T-helper 9 cell (primary cell): ENCODE measurements around the gene MYBPC2.

Source experiments
- DNase-seq: peaks from one replicate; pipeline ENCODE4 v3.0.0-alpha.2; 2020

MYBPC2 gene

GRCh38 chr19:50501568-50502475 lies 69.1 kb downstream of the MYBPC2 start:
- no peak for DNase-seq

GRCh38 chr19:50505856-50506611 lies 73.3 kb downstream of the MYBPC2 start:
- DNase-seq, result no peak

DNA sequence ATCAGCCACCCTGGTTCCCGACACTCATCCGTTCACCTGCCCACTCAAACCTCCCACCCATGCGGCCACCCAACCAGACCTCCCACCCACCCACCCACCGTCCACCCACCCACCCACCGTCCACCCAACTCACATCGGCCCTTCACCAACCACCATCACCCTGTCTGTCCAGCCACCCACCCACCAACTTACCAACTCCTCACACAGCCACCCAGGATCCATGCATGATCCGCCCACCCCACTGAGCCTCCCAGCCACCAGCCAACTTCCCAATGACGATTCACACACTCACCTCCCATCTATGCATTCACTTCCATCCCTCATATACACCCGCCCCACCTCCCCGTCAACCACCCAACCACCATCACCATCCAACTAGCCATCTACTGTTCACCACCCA lies 74.0 kb downstream of the MYBPC2 start:
- DNase-seq, result no peak

- no peak for DNase-seq
Measured at GRCh38 chr19:50507376-50507775, 74.7 kb downstream of the MYBPC2 start.

GRCh38 chr19:50508843-50509190 lies 76.1 kb downstream of the MYBPC2 start:
- DNase-seq, result no peak

GRCh38 chr19:50509366-50509765 lies 76.7 kb downstream of the MYBPC2 start:
- DNase-seq, result no peak

DNA sequence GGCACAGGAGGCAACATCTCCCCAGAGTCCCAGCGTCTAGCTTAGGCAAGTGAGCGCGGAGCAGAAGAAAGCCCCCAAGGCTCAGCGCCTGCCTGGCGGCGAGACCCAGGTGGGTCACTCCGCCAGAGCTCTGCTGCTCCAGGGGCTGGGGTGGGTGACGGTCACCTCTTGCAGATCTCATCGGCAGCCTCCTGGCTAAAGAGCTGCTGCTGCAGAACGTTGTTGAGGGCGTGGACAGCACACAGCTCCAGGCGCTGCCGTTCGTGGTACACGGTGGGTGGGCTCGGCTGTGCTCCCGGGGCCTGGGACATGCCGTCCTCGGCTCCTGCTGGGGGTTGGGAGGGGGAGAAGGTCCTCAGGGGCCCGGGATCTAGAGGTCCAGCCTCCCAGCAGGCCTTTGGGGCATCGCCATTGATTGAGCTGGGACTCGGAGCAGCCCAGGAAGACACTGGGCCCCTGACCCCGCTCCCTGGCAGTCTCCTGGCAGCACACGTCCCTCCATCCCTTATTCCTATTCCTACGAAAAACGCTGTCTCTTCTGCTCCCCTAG lies 77.5 kb downstream of the MYBPC2 start:
- no peak for DNase-seq

GRCh38 chr19:50510700-50511068 lies 78.0 kb downstream of the MYBPC2 start:
- DNase-seq, result no peak

DNA sequence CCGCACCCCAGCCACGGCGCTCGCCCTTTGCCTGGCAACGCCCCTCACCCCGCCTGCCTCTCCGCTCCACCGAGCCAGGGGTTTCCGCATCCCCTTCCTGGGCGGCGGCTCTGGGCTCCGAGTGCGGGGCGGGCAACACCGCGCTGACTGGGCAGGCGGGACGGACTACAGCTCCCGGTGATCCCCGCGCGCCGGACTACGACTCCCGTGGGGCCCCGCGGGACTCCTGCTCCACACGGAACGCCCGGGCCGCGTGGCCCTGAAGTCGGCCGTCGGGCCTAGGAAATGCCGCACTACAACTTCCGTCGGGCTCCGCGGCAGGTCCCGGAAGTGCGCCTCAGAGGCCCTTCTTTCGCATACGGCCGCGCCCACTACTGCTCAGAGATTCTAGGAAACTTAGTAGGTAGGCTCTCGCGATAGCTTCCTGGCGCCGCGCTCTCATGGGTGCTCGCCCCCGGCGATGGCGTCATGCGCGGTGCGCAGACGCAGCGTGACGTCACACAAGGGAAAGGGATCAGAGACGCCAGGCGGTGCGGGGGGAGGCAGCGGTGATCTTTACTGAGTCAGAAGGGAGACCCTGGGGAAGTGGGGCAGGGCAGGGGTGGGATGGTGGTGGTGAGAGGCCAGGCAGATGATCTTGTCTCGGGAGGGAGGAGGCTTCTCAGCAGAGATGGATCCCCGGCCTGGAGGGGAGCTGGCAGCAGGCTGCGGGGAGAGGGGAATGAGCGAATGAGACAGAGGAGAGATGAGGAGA lies 78.6 kb downstream of the MYBPC2 start, which contains the start of gene JOSD2:
Gene JOSD2 (minus strand): TSS at position 123 of the 754 bp plus-strand sequence. CDS start 760 bp downstream, outside the sequence.
- peak; percentile 93 for DNase-seq

DNA sequence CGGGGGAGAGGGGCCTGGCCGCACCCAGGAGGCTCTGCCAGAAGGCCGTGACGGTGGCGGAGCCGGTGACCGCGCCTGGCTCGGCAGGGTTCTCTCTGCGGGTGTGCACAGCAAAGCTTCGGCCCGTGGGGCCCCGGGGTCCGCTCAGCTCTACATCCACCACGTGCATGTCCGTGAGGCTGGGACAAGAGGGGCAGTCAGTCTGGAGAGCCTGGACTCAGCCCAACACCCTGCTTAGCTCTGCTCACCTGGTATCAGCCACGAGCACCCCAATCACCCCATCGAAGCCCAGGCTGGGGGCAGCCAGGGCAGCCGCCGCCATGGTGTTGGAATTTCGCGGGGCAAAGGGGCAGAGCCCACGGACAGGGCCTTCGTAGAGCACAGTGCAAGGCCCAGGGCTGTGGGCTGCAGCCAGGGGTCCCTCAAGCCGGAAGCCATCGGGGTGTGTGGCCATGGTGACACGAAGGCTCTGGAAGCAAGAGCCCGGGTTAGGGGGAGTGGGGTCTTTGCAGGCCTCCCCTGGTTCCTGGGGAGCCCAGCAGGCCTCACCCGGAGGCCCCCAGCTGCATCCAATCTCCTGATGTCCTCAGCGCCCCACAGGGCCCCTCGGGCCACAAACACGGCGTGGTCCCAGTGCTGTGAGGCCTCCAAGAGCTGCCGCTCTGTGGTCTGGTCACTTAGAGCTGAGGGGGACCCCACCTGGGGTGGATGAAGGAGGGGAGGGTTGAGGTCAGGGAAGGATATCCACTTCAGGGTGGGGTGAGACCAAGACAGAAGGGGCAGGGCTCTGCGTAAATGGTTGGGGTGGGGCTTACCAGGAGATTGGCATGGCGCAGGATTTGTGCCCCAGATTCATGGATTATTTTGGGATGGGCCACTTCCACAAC lies 79.7 kb downstream of the MYBPC2 start:
- DNase-seq, result no peak

- no peak for DNase-seq
Measured at GRCh38 chr19:50512999-50513745, 80.5 kb downstream of the MYBPC2 start.

- DNase-seq, result no peak
Measured at GRCh38 chr19:50513746-50514345, 81.2 kb downstream of the MYBPC2 start, which contains the start of gene ASPDH. ASPDH (minus strand) TSS chr19:50513913; CDS start chr19:50513823, 90 bp downstream.

DNA sequence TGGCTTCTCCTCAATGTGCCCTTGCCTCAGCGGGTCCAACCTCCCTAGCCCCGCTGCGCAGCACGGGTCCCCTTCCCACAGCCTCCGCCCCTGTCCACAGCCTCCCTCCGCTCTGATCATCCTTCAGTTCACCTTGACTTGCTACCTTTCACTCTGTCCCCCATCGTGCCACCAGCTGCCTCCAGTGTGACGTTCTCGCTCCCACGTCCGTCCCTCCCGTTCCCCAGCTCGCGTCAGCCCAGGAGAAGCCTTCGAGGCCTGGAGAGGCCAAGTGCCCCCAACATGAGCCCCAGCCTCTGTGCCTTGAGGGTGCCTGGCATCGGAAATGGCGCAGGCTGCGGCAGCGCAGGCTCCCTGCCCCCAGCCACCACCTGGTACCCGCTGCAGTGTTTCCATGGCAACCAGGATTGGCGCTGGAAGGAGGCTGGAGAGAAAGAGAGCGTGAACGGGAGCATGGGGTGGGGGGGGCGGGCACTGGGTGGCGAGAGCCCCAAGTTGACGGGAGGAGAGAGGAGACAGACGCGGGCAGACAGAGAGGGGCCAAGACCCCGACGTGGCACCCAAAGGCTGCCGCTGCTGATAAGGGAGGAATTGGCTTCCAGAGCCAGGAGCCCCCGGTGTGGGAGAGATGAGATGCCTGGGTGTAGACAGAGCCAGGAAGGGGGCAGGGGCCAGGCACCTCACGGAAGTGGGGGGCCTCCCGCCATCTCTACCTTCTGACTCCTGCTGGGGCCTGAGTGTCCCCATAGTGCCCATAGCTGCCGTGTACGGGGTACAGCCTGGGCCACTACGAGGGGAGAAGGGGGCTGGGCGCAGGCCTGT lies 81.9 kb downstream of the MYBPC2 start:
- DNase-seq, result no peak

GRCh38 chr19:50515168-50515561 lies 82.5 kb downstream of the MYBPC2 start:
- no peak for DNase-seq
